Prostate gland (tissue), 2 donors: ENCODE measurements around the gene LPP. TPM values are rescaled to one million over a fixed set of nuclear protein-coding genes. Genes with fewer than 3 reads are reported as not detected.

ENCODE experiments used
- DNase-seq: peaks from one replicate; pipeline ENCODE4 v3.0.0-alpha.2; 2019; ENCODE audit warnings: low spot score
- H3K27ac ChIP-seq, 2 donors: fragments of 200-600 bp; sonication (generic); 2 replicates each; pipeline ENCODE4 v1.5.1; 2017 to 2019
- H3K27me3 ChIP-seq: fragments of 200-600 bp; sonication (generic); replicated peaks from 2 replicates; pipeline ENCODE4 v1.5.1; 2019; ENCODE audit not compliant: insufficient read depth
- H3K36me3 ChIP-seq, 2 donors: fragments of 200-600 bp; sonication (generic); 1 replicate in 1 of 2; 2 replicates in 1 of 2; pipeline versions ENCODE4 v1.5.1 to v1.8.1; 2017 to 2019
- H3K4me1 ChIP-seq: fragments of 200-600 bp; sonication (generic); replicated peaks from 2 replicates; pipeline ENCODE4 v1.5.1; 2019
- H3K4me3 ChIP-seq, 2 donors: fragments of 200-600 bp; sonication (generic); 2 replicates each; pipeline ENCODE4 v1.5.1; 2017 to 2019
- H3K9me3 ChIP-seq: fragments of 200-600 bp; sonication (generic); 2 replicates; pipeline ENCODE4 v1.5.1; 2017
- CTCF ChIP-seq, 4 experiments: fragments of 200-600 bp in 2 of 4; fragments of 450-650 bp in 2 of 4; sonication (generic) in 2 of 4; IDR thresholded peaks; 1 replicate in 3 of 4; 2 replicates in 1 of 4; pipeline ENCODE4 v1.5.1; 2016 to 2019; ENCODE audit warnings: antibody characterized with exemption in 4 of 4, mild to moderate bottlenecking in 2 of 4, moderate library complexity in 2 of 4
- POLR2A ChIP-seq: fragments of 450-650 bp; IDR thresholded peaks from one replicate; pipeline ENCODE4 v1.6.1; 2016; ENCODE audit warnings: antibody characterized with exemption, mild to moderate bottlenecking
- POLR2AphosphoS5 ChIP-seq: sonication (generic); formaldehyde crosslinking; IDR thresholded peaks from one replicate; pipeline ENCODE4 v1.6.1; 2017; ENCODE audit warnings: antibody characterized with exemption
- WGBS: methylation state at CpG from one replicate; pipeline ENCODE4 v1.1.5; 2018; 5-methylcytosine and 5-hydroxymethylcytosine counted together
- intact Hi-C: fragments of 100-400 bp; cut with DNase I; formaldehyde crosslinking; loops from one replicate; pipeline ENCODE4 v1.14.2; 2022
- total RNA-seq, 2 donors: library from RNA; depleted of rRNA; stranded (reverse); fragments of >200 nt; gene quantifications; one replicate each; pipeline ENCODE4 v1.1.0, GENCODE V29; 2016

LPP gene
- total RNA-seq, 2 donors from 2014 or later = 219 to 248 TPM

GRCh38 chr3:188108703-188109412 is 45.1 kb upstream of the LPP start:
- TF ChIP-seq CTCF (IDR thresholded peaks at IDR 0.05) = no peak
- TF ChIP-seq POLR2AphosphoS5 = no peak
- TF ChIP-seq POLR2A = no peak
- Histone ChIP-seq H3K27me3 (no peaks in the 10 kb centered on the region), H3K9me3 (no peaks in the 10 kb centered on the region), H3K27ac (no peak overlapping the region), H3K4me1 (no peaks in the 10 kb centered on the region), H3K4me3 (no peak overlapping the region), H3K36me3 (no peaks in the 10 kb centered on the region)
- DNase-seq = no peak
- intact Hi-C loops = no loop called here
- WGBS = 86% methylated on average over 4 of the region's 4 CpGs

DNA sequence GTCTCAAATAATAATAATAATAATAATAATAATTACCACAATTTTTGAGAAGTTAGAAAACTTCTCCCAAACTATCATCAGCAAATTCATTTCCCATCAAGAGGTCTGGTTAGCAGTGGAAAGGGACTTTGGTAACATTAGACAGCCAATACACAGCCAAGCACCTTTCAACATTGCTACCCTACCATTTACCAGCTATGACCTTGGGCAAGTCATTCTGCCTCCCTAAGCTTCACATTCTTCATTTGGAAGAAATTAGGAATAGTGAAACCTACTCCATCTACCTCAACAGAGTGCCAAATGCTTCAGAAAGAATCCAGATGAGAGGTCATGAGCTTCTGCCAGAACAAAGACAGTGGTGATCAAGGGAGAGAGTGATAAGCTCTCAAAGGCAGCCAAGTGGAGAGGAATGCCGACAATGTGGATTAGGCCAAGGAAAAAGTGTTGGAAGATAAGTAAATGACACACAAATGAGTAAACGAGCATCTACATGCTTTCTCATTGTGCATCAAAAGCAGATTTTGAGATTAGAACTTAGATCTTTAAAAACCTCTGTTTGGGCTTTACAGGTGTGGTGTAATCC is 42.9 kb upstream of the LPP start:
- Histone ChIP-seq H3K27ac (no peak overlapping the region), H3K4me1 (no peaks in the 10 kb centered on the region), H3K4me3 (no peak overlapping the region), H3K36me3 (no peaks in the 10 kb centered on the region), H3K27me3 (no peaks in the 10 kb centered on the region), H3K9me3 (no peaks in the 10 kb centered on the region)
- no peak for DNase-seq
- 66% methylated on average over 2 of the region's 2 CpGs for WGBS
- TF ChIP-seq POLR2A = no peak
- intact Hi-C loops = no loop called here

GRCh38 chr3:188113756-188114155 is 40.2 kb upstream of the LPP start:
- Histone ChIP-seq H3K9me3 (no peaks in the 10 kb centered on the region), H3K36me3 (no peaks in the 10 kb centered on the region), H3K27me3 (no peaks in the 10 kb centered on the region), H3K4me1 (no peaks in the 10 kb centered on the region), H3K27ac (no peak overlapping the region), H3K4me3 (no peak overlapping the region)
- TF ChIP-seq POLR2AphosphoS5 (no peak), CTCF (IDR thresholded peaks at IDR 0.05) (no peak), POLR2A (no peak)
- intact Hi-C loops = no loop called here
- no peak for DNase-seq

GRCh38 chr3:188119846-188120245 is 34.1 kb upstream of the LPP start:
- intact Hi-C loops = no loop called here
- Histone ChIP-seq H3K27me3 (no peaks in the 10 kb centered on the region), H3K36me3 (no peaks in the 10 kb centered on the region), H3K9me3 (no peaks in the 10 kb centered on the region), H3K4me3 (no peak overlapping the region), H3K27ac (no peak overlapping the region), H3K4me1 (no peaks in the 10 kb centered on the region)
- 58% methylated on average over 3 of the region's 3 CpGs for WGBS
- no peak for DNase-seq
- no peak for TF ChIP-seq POLR2AphosphoS5
- TF ChIP-seq POLR2A = no peak
- TF ChIP-seq CTCF (IDR thresholded peaks at IDR 0.05) = no peak

- H3K27ac ChIP-seq = no peak overlapping the region
- TF ChIP-seq POLR2A = no peak
- no peak for TF ChIP-seq POLR2AphosphoS5
- TF ChIP-seq CTCF (IDR thresholded peaks at IDR 0.05) = no peak
- no peaks in the 10 kb centered on the region for H3K36me3 ChIP-seq
These were observed 31.3 kb upstream of the LPP start for GRCh38 chr3:188122571-188123169.

More at GRCh38 chr3:188122571-188123169, 31.3 kb upstream of the LPP start:
- intact Hi-C loops = no loop called here
- 91% methylated on average over 4 of the region's 4 CpGs for WGBS
- no peak for DNase-seq
- Histone ChIP-seq H3K4me1 (no peaks in the 10 kb centered on the region), H3K9me3 (no peaks in the 10 kb centered on the region), H3K4me3 (no peak overlapping the region), H3K27me3 (no peaks in the 10 kb centered on the region)
